Hepatocyte (in vitro differentiated cells): Measurements from ENCODE around the gene DAP. TPM values are rescaled to one million over a fixed set of nuclear protein-coding genes. Genes with fewer than 3 reads are reported as not detected.

ENCODE experiments used
- DNase-seq: peaks from one replicate; pipeline ENCODE4 v3.0.0-alpha.2; 2016; ENCODE audit warnings: low spot score
- H2AFZ ChIP-seq: fragments of 200-600 bp; sonication (generic); 2 replicates; pipeline ENCODE4 v1.6.0; 2016; ENCODE audit warnings: antibody characterized with exemption, mild to moderate bottlenecking
- H3K27ac ChIP-seq: fragments of 200-600 bp; sonication (generic); 2 replicates; pipeline ENCODE4 v1.5.1; 2016; ENCODE audit warnings: mild to moderate bottlenecking
- H3K27me3 ChIP-seq: fragments of 200-600 bp; sonication (generic); 2 replicates; pipeline ENCODE4 v1.6.1; 2016
- H3K36me3 ChIP-seq: fragments of 200-600 bp; sonication (generic); replicated peaks from 2 replicates; pipeline ENCODE4 v1.5.1; 2016; ENCODE audit warnings: low read depth; ENCODE audit not compliant: insufficient read depth
- H3K4me1 ChIP-seq: fragments of 200-600 bp; sonication (generic); 2 replicates; pipeline ENCODE4 v1.5.1; 2016; ENCODE audit warnings: mild to moderate bottlenecking, moderate library complexity; ENCODE audit not compliant: insufficient read depth
- H3K4me2 ChIP-seq: fragments of 200-600 bp; sonication (generic); 2 replicates; pipeline ENCODE4 v1.6.0; 2016
- H3K4me3 ChIP-seq: fragments of 200-600 bp; sonication (generic); 2 replicates; pipeline ENCODE4 v1.5.1; 2016; ENCODE audit warnings: mild to moderate bottlenecking
- H3K79me2 ChIP-seq: fragments of 200-600 bp; sonication (generic); 2 replicates; pipeline ENCODE4 v1.6.0; 2017; ENCODE audit warnings: mild to moderate bottlenecking
- H3K9me2 ChIP-seq: fragments of 200-600 bp; sonication (generic); replicated peaks from 2 replicates; pipeline ENCODE4 v1.6.0; 2017; ENCODE audit warnings: mild to moderate bottlenecking; ENCODE audit not compliant: insufficient read depth
- H3K9me3 ChIP-seq: fragments of 200-600 bp; sonication (generic); 2 replicates; pipeline ENCODE4 v1.5.1; 2016; ENCODE audit warnings: low read depth, mild to moderate bottlenecking
- H4K20me1 ChIP-seq: fragments of 200-600 bp; sonication (generic); 2 replicates; pipeline ENCODE4 v1.6.0; 2016; ENCODE audit warnings: mild to moderate bottlenecking; ENCODE audit not compliant: insufficient read depth, poor library complexity, severe bottlenecking
- CTCF ChIP-seq: fragments of 200-600 bp; sonication (generic); IDR thresholded peaks from 2 replicates; pipeline ENCODE4 v1.5.1; 2016; ENCODE audit warnings: antibody characterized with exemption, mild to moderate bottlenecking; ENCODE audit not compliant: poor library complexity
- EZH2 ChIP-seq: fragments of 200-600 bp; sonication (generic); IDR thresholded peaks from 2 replicates; pipeline ENCODE4 v1.6.1; 2016; ENCODE audit warnings: antibody characterized with exemption, mild to moderate bottlenecking, borderline replicate concordance
- EZH2phosphoT487 ChIP-seq: fragments of 200-600 bp; sonication (generic); IDR thresholded peaks from one replicate; pipeline ENCODE4 v1.6.1; 2018; ENCODE audit warnings: antibody characterized with exemption, mild to moderate bottlenecking, low read depth, moderate library complexity; ENCODE audit not compliant: unreplicated experiment, severe bottlenecking
- WGBS: methylation state at CpG from one replicate; pipeline ENCODE4 v1.1.6; 2016; ENCODE audit warnings: low lambda C conversion rate; ENCODE audit errors: missing lambda C conversion rate; 5-methylcytosine and 5-hydroxymethylcytosine counted together
- polyA plus RNA-seq: library from polyadenylated mRNA; unstranded; fragments of >200 nt; fragmentation: Nextera tagmentation; extraction: Ambion mirVana; gene quantifications from 2 replicates; pipeline ENCODE4 v1.2.1, GENCODE V29; 2016
- total RNA-seq: library from RNA; depleted of rRNA; stranded (reverse); fragments of >200 nt; gene quantifications from 2 replicates; pipeline ENCODE4 v1.2.3, GENCODE V29; 2014

DAP gene
- total and polyA plus RNA-seq, 2 experiments from 2014 or later, result 74.8 to 196 TPM

GRCh38 chr5:10747678-10748622, 13.1 kb downstream of the DAP start:
- Histone ChIP-seq H3K9me3 (no peaks in the 10 kb centered on the region), H3K4me2 (peak overlapping the region; percentile 71), H4K20me1 (peaks cover 30% of the 10 kb centered on the region), H3K79me2 (peaks cover 87% of the 10 kb centered on the region), H2AFZ (no peak overlapping the region), H3K27ac (peak overlapping the region; percentile 82), H3K36me3 (peaks cover 7% of the 10 kb centered on the region), H3K27me3 (no peaks in the 10 kb centered on the region), H3K9me2 (no peaks in the 10 kb centered on the region), H3K4me3 (no peak overlapping the region), H3K4me1 (peaks cover 20% of the 10 kb centered on the region)
- DNase-seq, result peak; percentile 15
- 71% methylated on average over 9 of the region's 9 CpGs for WGBS
- TF ChIP-seq CTCF (no peak), EZH2phosphoT487 (no peak), EZH2 (no peak)

DNA sequence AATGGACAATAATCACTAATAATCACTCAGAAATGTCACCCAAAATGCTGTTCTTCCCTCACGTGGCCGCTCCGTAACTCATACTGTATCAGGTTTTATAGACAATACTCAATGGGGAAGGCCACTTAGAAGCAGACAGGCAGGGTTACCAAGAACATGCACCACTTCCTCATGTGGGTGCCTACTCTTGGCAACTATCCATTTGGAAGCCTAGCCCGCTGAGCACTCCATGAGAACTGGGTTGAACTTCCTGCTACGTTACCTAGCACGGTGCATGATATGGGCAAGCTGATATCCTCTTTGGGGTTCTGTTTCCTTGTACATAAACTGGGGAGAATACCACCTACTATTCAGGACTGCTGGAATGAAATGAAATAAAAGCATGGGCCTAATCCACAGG, 14.3 kb downstream of the DAP start:
- TF ChIP-seq CTCF (no peak), EZH2phosphoT487 (no peak), EZH2 (no peak)
- Histone ChIP-seq H3K9me3 (no peaks in the 10 kb centered on the region), H4K20me1 (peaks cover 21% of the 10 kb centered on the region), H3K4me2 (no peak overlapping the region), H3K4me1 (peaks cover 20% of the 10 kb centered on the region), H2AFZ (no peak overlapping the region), H3K27ac (peak overlapping the region; percentile 82), H3K36me3 (peaks cover 7% of the 10 kb centered on the region), H3K79me2 (peaks cover 84% of the 10 kb centered on the region), H3K4me3 (no peak overlapping the region), H3K9me2 (no peaks in the 10 kb centered on the region), H3K27me3 (no peaks in the 10 kb centered on the region)
- 96% methylated on average over 6 of the region's 6 CpGs for WGBS
- no peak for DNase-seq

DNA sequence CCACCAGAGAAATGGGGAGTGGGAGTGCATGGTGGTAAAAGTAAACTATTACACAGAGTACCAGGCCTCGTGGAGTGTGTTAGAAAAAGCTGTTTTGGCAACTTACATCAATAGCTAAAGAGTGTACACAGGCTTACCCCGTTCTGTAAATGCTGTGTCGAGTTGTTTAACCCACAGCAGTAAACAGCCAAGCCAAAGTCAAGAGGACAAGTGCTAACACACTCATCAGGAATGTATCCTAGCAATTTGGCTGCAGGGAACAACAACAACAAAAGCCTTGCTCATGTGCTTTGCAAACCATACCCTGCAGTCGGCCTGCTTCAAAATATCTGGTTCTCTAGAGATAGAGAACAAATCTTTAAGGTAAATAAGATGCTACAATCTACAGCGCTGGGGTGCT, 15.9 kb downstream of the DAP start:
- Histone ChIP-seq H3K4me2 (no peak overlapping the region), H3K4me3 (no peak overlapping the region), H3K79me2 (peaks cover 78% of the 10 kb centered on the region), H3K9me3 (peaks cover 5% of the 10 kb centered on the region), H3K9me2 (no peaks in the 10 kb centered on the region), H3K27me3 (no peaks in the 10 kb centered on the region), H3K27ac (no peak overlapping the region), H3K36me3 (peaks cover 7% of the 10 kb centered on the region), H2AFZ (no peak overlapping the region), H4K20me1 (peaks cover 5% of the 10 kb centered on the region), H3K4me1 (peaks cover 20% of the 10 kb centered on the region)
- no peak for DNase-seq
- TF ChIP-seq EZH2, result no peak
- TF ChIP-seq CTCF, result no peak
- no peak for TF ChIP-seq EZH2phosphoT487
- WGBS, result 84% methylated on average over 5 of the region's 5 CpGs
